ENCODE results near the gene ARFGAP3. TPM values are rescaled to one million over a fixed set of nuclear protein-coding genes. Genes with fewer than 3 reads are reported as not detected.
A peak's percentile ranks its signal among the peaks of the same experiment; 100 is the strongest.

The ARFGAP3 gene
- total RNA-seq, 1 donor from 2014 or later = 29.3 TPM

DNA sequence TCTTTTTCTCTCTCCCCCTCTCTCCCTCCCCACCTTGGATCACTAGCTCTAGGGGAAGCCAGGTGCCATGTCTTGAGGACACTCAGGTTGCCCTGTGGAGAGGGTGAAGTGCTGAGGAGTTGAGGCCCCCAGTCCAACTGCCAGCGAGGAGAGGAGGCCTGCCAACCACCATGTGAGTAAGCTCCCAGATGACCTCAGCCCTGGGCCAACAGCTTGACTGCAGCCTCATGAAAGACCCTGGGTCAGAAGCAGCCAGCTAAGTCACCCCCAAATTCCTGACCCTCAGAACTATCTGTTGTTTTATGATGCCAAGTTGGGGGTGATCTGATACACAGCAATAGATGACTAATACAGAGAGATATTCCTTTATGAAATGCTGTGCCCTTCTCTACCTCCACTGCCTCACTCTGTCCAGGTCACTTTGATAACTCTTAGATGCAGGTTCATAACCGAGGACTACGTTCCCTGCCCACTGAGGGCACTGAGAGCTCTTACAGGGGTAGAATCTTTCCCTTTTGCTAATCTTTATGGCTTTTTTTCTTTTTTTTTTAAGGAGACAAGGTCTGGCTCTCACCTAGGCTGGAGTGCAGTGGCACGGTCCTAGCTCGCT is 8.0 kb downstream of the ARFGAP3 start:
- no peak for DNase-seq (ENCODE audit: extremely low spot score, unreplicated experiment)
- TF ChIP-seq, protein P1, sequence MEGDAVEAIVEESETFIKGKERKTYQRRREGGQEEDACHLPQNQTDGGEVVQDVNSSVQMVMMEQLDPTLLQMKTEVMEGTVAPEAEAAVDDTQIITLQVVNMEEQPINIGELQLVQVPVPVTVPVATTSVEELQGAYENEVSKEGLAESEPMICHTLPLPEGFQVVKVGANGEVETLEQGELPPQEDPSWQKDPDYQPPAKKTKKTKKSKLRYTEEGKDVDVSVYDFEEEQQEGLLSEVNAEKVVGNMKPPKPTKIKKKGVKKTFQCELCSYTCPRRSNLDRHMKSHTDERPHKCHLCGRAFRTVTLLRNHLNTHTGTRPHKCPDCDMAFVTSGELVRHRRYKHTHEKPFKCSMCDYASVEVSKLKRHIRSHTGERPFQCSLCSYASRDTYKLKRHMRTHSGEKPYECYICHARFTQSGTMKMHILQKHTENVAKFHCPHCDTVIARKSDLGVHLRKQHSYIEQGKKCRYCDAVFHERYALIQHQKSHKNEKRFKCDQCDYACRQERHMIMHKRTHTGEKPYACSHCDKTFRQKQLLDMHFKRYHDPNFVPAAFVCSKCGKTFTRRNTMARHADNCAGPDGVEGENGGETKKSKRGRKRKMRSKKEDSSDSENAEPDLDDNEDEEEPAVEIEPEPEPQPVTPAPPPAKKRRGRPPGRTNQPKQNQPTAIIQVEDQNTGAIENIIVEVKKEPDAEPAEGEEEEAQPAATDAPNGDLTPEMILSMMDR (conservative IDR thresholded peaks at IDR 0.05) = no peak
- H3K27ac Mint-ChIP-seq = no peak overlapping the region
- no peaks in the 10 kb centered on the region for H3K27me3 Mint-ChIP-seq
- no peak overlapping the region for H3K4me3 Mint-ChIP-seq
- no peaks in the 10 kb centered on the region for H3K4me1 Mint-ChIP-seq (ENCODE audit: unreplicated experiment)
- no peaks in the 10 kb centered on the region for H3K9me3 Mint-ChIP-seq
- peaks cover 18% of the 10 kb centered on the region for H3K36me3 Mint-ChIP-seq

DNA sequence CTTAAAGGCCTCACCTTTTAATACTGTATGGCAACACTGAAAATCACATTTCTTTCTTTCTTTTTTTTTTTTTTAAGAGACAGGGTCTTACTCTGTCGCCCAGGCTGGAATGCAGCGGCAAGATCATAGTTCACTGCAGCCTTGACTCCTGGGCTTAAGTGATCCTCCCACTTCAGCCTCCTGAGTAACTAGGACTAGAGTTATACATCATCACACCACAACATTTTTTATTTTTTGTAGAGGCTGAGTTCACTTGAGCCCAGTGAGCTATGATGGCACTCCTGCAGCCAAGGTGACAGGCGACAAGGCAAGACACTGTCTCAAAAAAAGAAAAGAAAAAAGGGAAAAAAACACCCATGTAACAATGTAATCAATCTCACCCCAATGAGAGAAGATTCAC is 10.0 kb downstream of the ARFGAP3 start:
- no peaks in the 10 kb centered on the region for H3K4me1 Mint-ChIP-seq (ENCODE audit: unreplicated experiment)
- TF ChIP-seq, protein P1 (conservative IDR thresholded peaks at IDR 0.05) = no peak
- H3K27me3 Mint-ChIP-seq = no peaks in the 10 kb centered on the region
- DNase-seq (ENCODE audit: extremely low spot score, unreplicated experiment) = no peak
- H3K4me3 Mint-ChIP-seq = no peak overlapping the region
- H3K27ac Mint-ChIP-seq = no peak overlapping the region
- H3K36me3 Mint-ChIP-seq = peaks cover 30% of the 10 kb centered on the region
- H3K9me3 Mint-ChIP-seq = no peaks in the 10 kb centered on the region

DNA sequence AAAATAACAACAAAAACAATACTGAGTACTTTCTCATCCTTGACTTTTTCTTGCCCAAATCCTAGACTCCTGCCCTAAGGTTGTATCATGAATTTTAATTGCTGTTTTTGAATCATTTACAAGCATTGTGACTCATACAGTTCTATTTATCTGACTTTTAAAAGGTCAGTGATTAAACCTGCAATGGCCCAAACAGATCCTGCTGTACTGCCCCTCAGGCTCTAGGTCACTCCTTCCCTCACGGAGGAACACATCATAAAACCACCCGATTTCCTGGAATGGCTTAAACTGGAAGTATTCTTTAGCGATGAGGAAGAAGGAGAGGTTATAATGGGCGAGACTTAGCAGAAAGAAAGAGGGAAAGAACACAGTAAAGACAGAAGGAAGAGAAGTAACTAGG is 12.3 kb downstream of the ARFGAP3 start:
- H3K36me3 Mint-ChIP-seq = peaks cover 43% of the 10 kb centered on the region

DNA sequence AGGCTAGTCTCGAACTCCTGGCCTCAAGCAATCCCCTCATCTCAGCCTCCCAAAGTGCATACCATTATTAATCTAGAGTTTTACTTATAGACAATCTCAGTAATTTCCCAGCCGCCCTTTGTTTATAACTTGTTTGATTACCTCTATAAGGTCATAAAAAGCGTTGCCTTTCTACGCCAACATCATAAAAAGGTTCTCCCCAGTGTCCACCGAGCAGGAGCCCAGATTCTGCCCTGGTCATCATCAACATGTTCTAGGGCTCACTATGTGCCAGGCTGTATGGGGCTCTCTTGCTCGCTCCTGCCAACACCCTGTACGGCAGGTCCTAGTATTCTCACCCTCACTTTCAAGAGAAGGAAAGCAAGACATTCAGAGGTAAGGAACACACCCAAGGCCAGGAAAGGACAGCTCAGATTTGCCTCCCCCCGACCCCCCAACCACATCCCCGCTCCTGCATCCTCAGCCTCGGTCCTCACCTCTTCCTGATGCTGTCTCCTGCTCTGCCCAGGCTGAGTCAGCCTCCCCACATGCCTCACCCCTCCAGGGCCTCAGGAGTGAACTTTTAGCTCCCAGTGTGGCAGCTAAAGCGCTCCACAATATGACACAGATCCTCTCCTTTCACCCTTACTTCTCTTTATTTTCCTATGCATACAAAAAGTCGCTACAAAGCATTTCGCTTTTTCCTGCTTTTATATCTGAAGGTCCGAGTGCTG is 14.3 kb downstream of the ARFGAP3 start:
- H3K36me3 Mint-ChIP-seq = peaks cover 44% of the 10 kb centered on the region
- no peak for DNase-seq (ENCODE audit: extremely low spot score, unreplicated experiment)

More for the DNA sequence above, 12.3 kb downstream of the ARFGAP3 start:
- Mint-ChIP-seq H3K27me3 (no peaks in the 10 kb centered on the region), H3K9me3 (no peaks in the 10 kb centered on the region), H3K27ac (peak overlapping the region; percentile 12), H3K4me1 (ENCODE audit: unreplicated experiment) (no peaks in the 10 kb centered on the region), H3K4me3 (no peak overlapping the region)
- TF ChIP-seq, protein P1 (conservative IDR thresholded peaks at IDR 0.05) = no peak
- DNase-seq (ENCODE audit: extremely low spot score, unreplicated experiment) = no peak

DNA sequence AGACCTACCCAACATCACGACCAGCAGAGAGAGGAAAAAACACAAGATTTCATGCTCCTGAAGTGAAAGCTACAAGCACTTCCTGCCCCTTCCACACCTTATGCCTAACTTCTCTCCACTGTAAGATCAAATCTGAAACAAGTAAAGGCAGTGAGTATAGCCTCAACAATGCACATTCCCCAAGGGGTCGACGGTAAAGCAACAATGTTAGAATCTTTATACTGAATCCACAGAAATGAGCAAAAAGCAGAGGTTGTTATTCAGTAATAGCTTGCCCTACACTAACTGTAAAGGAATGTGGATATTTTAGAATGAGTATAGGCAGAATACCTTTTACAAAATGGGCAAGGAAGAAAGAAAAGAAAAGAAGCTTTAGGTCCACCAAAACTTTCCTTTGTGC is 15.6 kb downstream of the ARFGAP3 start:
- H3K36me3 Mint-ChIP-seq = peaks cover 47% of the 10 kb centered on the region
- H3K9me3 Mint-ChIP-seq = no peaks in the 10 kb centered on the region
- H3K27me3 Mint-ChIP-seq = no peaks in the 10 kb centered on the region
- DNase-seq (ENCODE audit: extremely low spot score, unreplicated experiment) = no peak
- H3K4me3 Mint-ChIP-seq = no peak overlapping the region
- H3K27ac Mint-ChIP-seq = no peak overlapping the region
- H3K4me1 Mint-ChIP-seq (ENCODE audit: unreplicated experiment) = no peaks in the 10 kb centered on the region
- TF ChIP-seq, protein P1 (conservative IDR thresholded peaks at IDR 0.05) = no peak

More for the DNA sequence above, 14.3 kb downstream of the ARFGAP3 start:
- Mint-ChIP-seq H3K4me3 (no peak overlapping the region), H3K27me3 (no peaks in the 10 kb centered on the region), H3K9me3 (no peaks in the 10 kb centered on the region), H3K4me1 (ENCODE audit: unreplicated experiment) (no peaks in the 10 kb centered on the region), H3K27ac (no peak overlapping the region)
- TF ChIP-seq, protein P1 (conservative IDR thresholded peaks at IDR 0.05) = no peak

All from type B pancreatic cell (in vitro differentiated cells).